ENCODE results near the gene ZNF774.

- TF ChIP-seq, protein P1, sequence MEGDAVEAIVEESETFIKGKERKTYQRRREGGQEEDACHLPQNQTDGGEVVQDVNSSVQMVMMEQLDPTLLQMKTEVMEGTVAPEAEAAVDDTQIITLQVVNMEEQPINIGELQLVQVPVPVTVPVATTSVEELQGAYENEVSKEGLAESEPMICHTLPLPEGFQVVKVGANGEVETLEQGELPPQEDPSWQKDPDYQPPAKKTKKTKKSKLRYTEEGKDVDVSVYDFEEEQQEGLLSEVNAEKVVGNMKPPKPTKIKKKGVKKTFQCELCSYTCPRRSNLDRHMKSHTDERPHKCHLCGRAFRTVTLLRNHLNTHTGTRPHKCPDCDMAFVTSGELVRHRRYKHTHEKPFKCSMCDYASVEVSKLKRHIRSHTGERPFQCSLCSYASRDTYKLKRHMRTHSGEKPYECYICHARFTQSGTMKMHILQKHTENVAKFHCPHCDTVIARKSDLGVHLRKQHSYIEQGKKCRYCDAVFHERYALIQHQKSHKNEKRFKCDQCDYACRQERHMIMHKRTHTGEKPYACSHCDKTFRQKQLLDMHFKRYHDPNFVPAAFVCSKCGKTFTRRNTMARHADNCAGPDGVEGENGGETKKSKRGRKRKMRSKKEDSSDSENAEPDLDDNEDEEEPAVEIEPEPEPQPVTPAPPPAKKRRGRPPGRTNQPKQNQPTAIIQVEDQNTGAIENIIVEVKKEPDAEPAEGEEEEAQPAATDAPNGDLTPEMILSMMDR (IDR thresholded peaks at IDR 0.05 in 2 of 3, conservative IDR thresholded peaks at IDR 0.05 in 1 of 3; ENCODE audit: borderline replicate concordance in 1 of 3, insufficient read depth in 1 of 3, low read depth in 2 of 3, low read length in 2 of 3): no peak
- TF ChIP-seq POLR2AphosphoS5 (IDR thresholded peaks at IDR 0.05; ENCODE audit: low read depth, low read length): no peak
- TF ChIP-seq FOSL1 (IDR thresholded peaks at IDR 0.05; ENCODE audit: low read depth): no peak
- TF ChIP-seq, protein P2, sequence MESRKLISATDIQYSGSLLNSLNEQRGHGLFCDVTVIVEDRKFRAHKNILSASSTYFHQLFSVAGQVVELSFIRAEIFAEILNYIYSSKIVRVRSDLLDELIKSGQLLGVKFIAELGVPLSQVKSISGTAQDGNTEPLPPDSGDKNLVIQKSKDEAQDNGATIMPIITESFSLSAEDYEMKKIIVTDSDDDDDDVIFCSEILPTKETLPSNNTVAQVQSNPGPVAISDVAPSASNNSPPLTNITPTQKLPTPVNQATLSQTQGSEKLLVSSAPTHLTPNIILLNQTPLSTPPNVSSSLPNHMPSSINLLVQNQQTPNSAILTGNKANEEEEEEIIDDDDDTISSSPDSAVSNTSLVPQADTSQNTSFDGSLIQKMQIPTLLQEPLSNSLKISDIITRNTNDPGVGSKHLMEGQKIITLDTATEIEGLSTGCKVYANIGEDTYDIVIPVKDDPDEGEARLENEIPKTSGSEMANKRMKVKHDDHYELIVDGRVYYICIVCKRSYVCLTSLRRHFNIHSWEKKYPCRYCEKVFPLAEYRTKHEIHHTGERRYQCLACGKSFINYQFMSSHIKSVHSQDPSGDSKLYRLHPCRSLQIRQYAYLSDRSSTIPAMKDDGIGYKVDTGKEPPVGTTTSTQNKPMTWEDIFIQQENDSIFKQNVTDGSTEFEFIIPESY (IDR thresholded peaks at IDR 0.05; ENCODE audit: extremely low read depth, insufficient replicate concordance, low read length): no peak
- no peak for TF ChIP-seq SP1 (IDR thresholded peaks at IDR 0.05; ENCODE audit: low read depth)
Measured at GRCh38 chr15:90343302-90343790, 8.7 kb upstream of the ZNF774 start.
